ENCODE results near the gene RHOJ.

RHOJ gene

DNA sequence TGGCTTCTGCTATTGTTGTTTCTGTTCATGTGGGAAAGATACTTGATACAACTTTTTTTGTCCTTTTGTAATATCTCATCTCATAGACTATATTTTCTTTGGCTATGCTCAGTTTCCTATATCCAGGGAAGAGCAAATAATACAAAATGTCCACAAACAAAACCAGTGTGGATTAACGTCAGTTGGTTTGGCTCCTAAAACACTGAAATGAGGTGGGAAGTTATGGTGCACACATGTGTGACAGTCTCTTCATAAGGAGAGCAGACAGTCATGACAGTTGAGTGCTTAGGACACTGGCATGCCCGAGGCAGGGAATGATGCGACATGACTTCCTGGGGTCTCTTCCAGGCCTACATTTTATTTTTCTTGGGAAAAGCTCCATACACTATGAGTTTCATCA is 27.5 kb downstream of the RHOJ start:
- Histone ChIP-seq H3K4me1 (ENCODE audit: control insufficient read depth, insufficient read depth, low read length) (no peaks in the 10 kb centered on the region), H3K9ac (ENCODE audit: low read depth, low read length) (no peak overlapping the region), H3K27me3 (ENCODE audit: control insufficient read depth, insufficient read depth, low read length) (peaks cover 3% of the 10 kb centered on the region), H3K9me3 (replicated peaks; ENCODE audit: low read length) (no peaks in the 10 kb centered on the region), H3K36me3 (ENCODE audit: insufficient read depth, low read length) (no peaks in the 10 kb centered on the region), H3K4me2 (ENCODE audit: low read length) (no peak overlapping the region), H3K4me3 (ENCODE audit: low read length) (no peak overlapping the region)

- H3K27me3 ChIP-seq (ENCODE audit: control insufficient read depth, insufficient read depth, low read length) = peaks cover 6% of the 10 kb centered on the region
- H3K9ac ChIP-seq (ENCODE audit: low read depth, low read length) = no peak overlapping the region
- no peaks in the 10 kb centered on the region for H3K4me1 ChIP-seq (ENCODE audit: control insufficient read depth, insufficient read depth, low read length)
- H3K4me3 ChIP-seq (ENCODE audit: low read length) = no peak overlapping the region
- H3K4me2 ChIP-seq (ENCODE audit: low read length) = no peak overlapping the region
- H3K36me3 ChIP-seq (ENCODE audit: insufficient read depth, low read length) = no peaks in the 10 kb centered on the region
- H3K9me3 ChIP-seq (replicated peaks; ENCODE audit: low read length) = no peaks in the 10 kb centered on the region
These were observed 33.5 kb downstream of the RHOJ start for GRCh38 chr14:63237791-63238190.

GRCh38 chr14:63240221-63240620 is 36.0 kb downstream of the RHOJ start:
- Histone ChIP-seq H3K9me3 (replicated peaks; ENCODE audit: low read length) (no peaks in the 10 kb centered on the region), H3K4me3 (ENCODE audit: low read length) (no peak overlapping the region), H3K27me3 (ENCODE audit: control insufficient read depth, insufficient read depth, low read length) (peaks cover 9% of the 10 kb centered on the region), H3K4me1 (ENCODE audit: control insufficient read depth, insufficient read depth, low read length) (no peaks in the 10 kb centered on the region), H3K4me2 (ENCODE audit: low read length) (no peak overlapping the region), H3K36me3 (ENCODE audit: insufficient read depth, low read length) (no peaks in the 10 kb centered on the region), H3K9ac (ENCODE audit: low read depth, low read length) (no peak overlapping the region)

DNA sequence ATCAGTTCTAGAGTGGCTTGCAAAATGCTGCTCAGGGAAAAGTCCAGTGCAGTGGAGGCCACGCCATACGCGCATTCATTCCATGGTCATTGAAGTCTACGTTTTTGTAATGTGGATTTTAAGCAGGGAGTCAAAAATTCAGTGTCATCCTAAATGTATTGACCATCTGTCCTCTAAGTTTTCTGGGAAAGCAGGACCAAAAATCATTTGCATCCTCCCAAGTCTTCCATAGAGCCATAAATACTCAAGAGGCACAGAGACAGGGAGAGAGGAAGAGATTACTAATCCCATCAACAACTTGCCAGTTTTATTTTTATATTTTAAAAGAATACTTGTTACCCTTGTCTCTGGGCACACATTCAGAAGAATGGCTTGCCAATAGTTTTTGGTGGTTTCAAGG is 36.9 kb downstream of the RHOJ start:
- no peak overlapping the region for H3K4me2 ChIP-seq (ENCODE audit: low read length)
- peaks cover 13% of the 10 kb centered on the region for H3K27me3 ChIP-seq (ENCODE audit: control insufficient read depth, insufficient read depth, low read length)
- H3K9ac ChIP-seq (ENCODE audit: low read depth, low read length) = no peak overlapping the region
- no peaks in the 10 kb centered on the region for H3K36me3 ChIP-seq (ENCODE audit: insufficient read depth, low read length)
- H3K9me3 ChIP-seq (replicated peaks; ENCODE audit: low read length) = no peaks in the 10 kb centered on the region
- H3K4me3 ChIP-seq (ENCODE audit: low read length) = no peak overlapping the region
- H3K4me1 ChIP-seq (ENCODE audit: control insufficient read depth, insufficient read depth, low read length) = no peaks in the 10 kb centered on the region

- Histone ChIP-seq H3K4me2 (ENCODE audit: low read length) (no peak overlapping the region), H3K36me3 (ENCODE audit: insufficient read depth, low read length) (no peaks in the 10 kb centered on the region), H3K4me3 (ENCODE audit: low read length) (no peak overlapping the region), H3K9me3 (replicated peaks; ENCODE audit: low read length) (no peaks in the 10 kb centered on the region), H3K9ac (ENCODE audit: low read depth, low read length) (no peak overlapping the region), H3K4me1 (ENCODE audit: control insufficient read depth, insufficient read depth, low read length) (no peaks in the 10 kb centered on the region), H3K27me3 (ENCODE audit: control insufficient read depth, insufficient read depth, low read length) (peaks cover 11% of the 10 kb centered on the region)
These were observed 39.4 kb downstream of the RHOJ start for GRCh38 chr14:63243646-63244045.

DNA sequence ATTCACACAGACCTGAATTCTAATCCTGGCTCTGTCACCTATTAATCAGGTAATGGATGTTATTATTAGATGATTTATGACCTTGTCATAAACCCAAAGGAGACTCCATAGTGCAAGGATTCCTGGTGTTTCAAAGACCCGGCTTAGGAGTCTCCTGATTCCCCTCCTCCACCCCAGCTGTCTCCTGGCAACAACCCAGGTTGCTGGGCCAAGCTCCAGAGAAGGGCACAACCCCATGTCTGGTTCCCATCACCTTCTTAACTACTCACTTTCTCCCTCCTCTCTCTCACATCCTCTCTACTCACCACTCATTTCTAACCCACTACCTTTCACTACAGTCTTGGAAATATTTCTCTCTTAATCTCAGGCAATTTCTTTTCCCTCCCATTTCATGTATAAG is 41.6 kb downstream of the RHOJ start:
- Histone ChIP-seq H3K4me2 (ENCODE audit: low read length) (no peak overlapping the region), H3K9ac (ENCODE audit: low read depth, low read length) (no peak overlapping the region), H3K9me3 (replicated peaks; ENCODE audit: low read length) (no peaks in the 10 kb centered on the region), H3K4me3 (ENCODE audit: low read length) (no peak overlapping the region), H3K4me1 (ENCODE audit: control insufficient read depth, insufficient read depth, low read length) (no peaks in the 10 kb centered on the region), H3K36me3 (ENCODE audit: insufficient read depth, low read length) (no peaks in the 10 kb centered on the region), H3K27me3 (ENCODE audit: control insufficient read depth, insufficient read depth, low read length) (peaks cover 11% of the 10 kb centered on the region)

DNA sequence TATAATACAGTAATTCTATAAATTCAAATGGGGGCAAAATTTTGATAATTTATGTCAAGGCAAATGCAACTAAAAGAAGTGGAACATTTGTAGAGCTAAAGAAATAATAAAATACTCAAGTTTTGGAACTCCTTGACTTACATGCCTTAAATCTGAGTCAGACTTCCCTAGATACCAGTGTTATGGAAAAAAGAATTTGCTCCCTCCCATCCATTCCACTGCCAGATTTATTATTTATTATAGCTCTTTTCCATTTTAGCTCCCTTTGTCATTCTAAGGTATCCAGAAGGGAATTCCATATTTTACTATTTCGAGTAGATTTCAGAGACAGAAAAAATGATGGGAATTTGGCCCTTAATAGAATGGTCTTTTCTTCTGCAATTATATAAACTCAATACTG is 44.0 kb downstream of the RHOJ start:
- H3K4me2 ChIP-seq (ENCODE audit: low read length) = no peak overlapping the region
- no peaks in the 10 kb centered on the region for H3K4me1 ChIP-seq (ENCODE audit: control insufficient read depth, insufficient read depth, low read length)
- no peak overlapping the region for H3K4me3 ChIP-seq (ENCODE audit: low read length)
- H3K9me3 ChIP-seq (replicated peaks; ENCODE audit: low read length) = no peaks in the 10 kb centered on the region
- no peaks in the 10 kb centered on the region for H3K36me3 ChIP-seq (ENCODE audit: insufficient read depth, low read length)
- H3K9ac ChIP-seq (ENCODE audit: low read depth, low read length) = no peak overlapping the region
- peaks cover 7% of the 10 kb centered on the region for H3K27me3 ChIP-seq (ENCODE audit: control insufficient read depth, insufficient read depth, low read length)

- no peaks in the 10 kb centered on the region for H3K36me3 ChIP-seq (ENCODE audit: insufficient read depth, low read length)
- H3K9ac ChIP-seq (ENCODE audit: low read depth, low read length) = no peak overlapping the region
- H3K4me2 ChIP-seq (ENCODE audit: low read length) = no peak overlapping the region
- no peaks in the 10 kb centered on the region for H3K4me1 ChIP-seq (ENCODE audit: control insufficient read depth, insufficient read depth, low read length)
- H3K9me3 ChIP-seq (replicated peaks; ENCODE audit: low read length) = no peaks in the 10 kb centered on the region
- peaks cover 7% of the 10 kb centered on the region for H3K27me3 ChIP-seq (ENCODE audit: control insufficient read depth, insufficient read depth, low read length)
- no peak overlapping the region for H3K4me3 ChIP-seq (ENCODE audit: low read length)
These were observed 44.8 kb downstream of the RHOJ start for GRCh38 chr14:63249092-63249491.

DNA sequence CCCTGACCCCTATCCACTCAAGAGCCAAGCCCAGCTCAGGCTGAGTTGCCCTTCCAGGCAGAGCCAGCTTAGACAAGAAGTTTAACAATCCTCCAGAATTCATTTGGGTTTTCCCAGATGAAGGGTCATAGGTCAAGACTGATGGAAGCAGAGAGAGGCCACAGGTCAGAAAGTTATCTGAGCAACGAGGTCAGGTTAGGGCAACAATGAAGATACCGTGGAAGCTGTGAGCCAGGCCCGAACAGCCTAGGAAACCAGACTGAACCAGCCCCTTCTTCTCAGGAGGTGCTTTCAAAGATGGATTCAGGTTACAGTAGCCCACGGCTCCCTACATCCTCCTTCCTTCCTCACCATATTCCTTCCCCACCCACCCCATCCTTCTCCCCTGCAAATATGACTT is 53.1 kb downstream of the RHOJ start:
- H3K27me3 ChIP-seq (ENCODE audit: control insufficient read depth, insufficient read depth, low read length) = no peaks in the 10 kb centered on the region
- no peaks in the 10 kb centered on the region for H3K9me3 ChIP-seq (replicated peaks; ENCODE audit: low read length)
- no peak overlapping the region for H3K4me2 ChIP-seq (ENCODE audit: low read length)
- H3K4me1 ChIP-seq (ENCODE audit: control insufficient read depth, insufficient read depth, low read length) = no peaks in the 10 kb centered on the region
- H3K4me3 ChIP-seq (ENCODE audit: low read length) = no peak overlapping the region
- H3K9ac ChIP-seq (ENCODE audit: low read depth, low read length) = no peak overlapping the region
- no peaks in the 10 kb centered on the region for H3K36me3 ChIP-seq (ENCODE audit: insufficient read depth, low read length)

- Histone ChIP-seq H3K4me2 (ENCODE audit: low read length) (no peak overlapping the region), H3K9me3 (replicated peaks; ENCODE audit: low read length) (no peaks in the 10 kb centered on the region), H3K9ac (ENCODE audit: low read depth, low read length) (no peak overlapping the region), H3K4me3 (ENCODE audit: low read length) (no peak overlapping the region), H3K27me3 (ENCODE audit: control insufficient read depth, insufficient read depth, low read length) (no peaks in the 10 kb centered on the region), H3K36me3 (ENCODE audit: insufficient read depth, low read length) (no peaks in the 10 kb centered on the region), H3K4me1 (ENCODE audit: control insufficient read depth, insufficient read depth, low read length) (no peaks in the 10 kb centered on the region)
These were observed 58.2 kb downstream of the RHOJ start for GRCh38 chr14:63262446-63262845.

- H3K27me3 ChIP-seq (ENCODE audit: control insufficient read depth, insufficient read depth, low read length) = peaks cover 5% of the 10 kb centered on the region
- no peaks in the 10 kb centered on the region for H3K4me1 ChIP-seq (ENCODE audit: control insufficient read depth, insufficient read depth, low read length)
- no peak overlapping the region for H3K9ac ChIP-seq (ENCODE audit: low read depth, low read length)
- H3K36me3 ChIP-seq (ENCODE audit: insufficient read depth, low read length) = no peaks in the 10 kb centered on the region
- no peaks in the 10 kb centered on the region for H3K9me3 ChIP-seq (replicated peaks; ENCODE audit: low read length)
- H3K4me2 ChIP-seq (ENCODE audit: low read length) = no peak overlapping the region
- H3K4me3 ChIP-seq (ENCODE audit: low read length) = no peak overlapping the region
These were observed 61.9 kb downstream of the RHOJ start for GRCh38 chr14:63266106-63266505.

DNA sequence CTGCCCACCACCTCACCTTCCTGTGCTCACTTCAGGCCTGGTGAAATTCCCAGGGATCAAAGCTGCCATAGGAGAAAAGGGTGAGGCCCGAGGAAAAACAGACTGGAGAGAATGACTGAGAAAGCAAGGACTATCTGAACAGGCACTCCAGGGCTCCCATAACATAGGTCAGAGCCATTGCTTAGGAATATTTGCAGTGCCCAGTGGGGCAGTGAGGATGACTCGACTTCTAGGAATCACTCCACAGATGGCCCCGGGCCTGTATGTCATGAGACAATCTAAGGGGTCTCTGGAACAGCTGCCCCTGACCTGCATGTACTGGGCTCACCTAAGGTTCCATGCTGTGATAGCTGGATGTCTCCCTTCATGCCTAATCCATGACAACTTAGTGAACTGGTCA is 62.9 kb downstream of the RHOJ start:
- no peak overlapping the region for H3K9ac ChIP-seq (ENCODE audit: low read depth, low read length)
- no peaks in the 10 kb centered on the region for H3K4me1 ChIP-seq (ENCODE audit: control insufficient read depth, insufficient read depth, low read length)
- no peaks in the 10 kb centered on the region for H3K9me3 ChIP-seq (replicated peaks; ENCODE audit: low read length)
- no peak overlapping the region for H3K4me2 ChIP-seq (ENCODE audit: low read length)
- H3K36me3 ChIP-seq (ENCODE audit: insufficient read depth, low read length) = no peaks in the 10 kb centered on the region
- peaks cover 5% of the 10 kb centered on the region for H3K27me3 ChIP-seq (ENCODE audit: control insufficient read depth, insufficient read depth, low read length)
- H3K4me3 ChIP-seq (ENCODE audit: low read length) = no peak overlapping the region

Measured in skeletal muscle satellite cell (primary cell).